Ovary (tissue), 9 donors: Measurements from ENCODE around the gene HOXB8. TPM values are rescaled to one million over a fixed set of nuclear protein-coding genes. Genes with fewer than 3 reads are reported as not detected.
A peak's percentile ranks its signal among the peaks of the same experiment; 100 is the strongest.

Source experiments
- DNase-seq, 5 donors: peaks; one replicate each; pipeline ENCODE4 v3.0.0-alpha.2; 2019 to 2020
- H3K27ac ChIP-seq, 2 donors: fragments of 200-600 bp; one replicate each; pipeline versions ENCODE4 v1.5.1 to v1.8.0; 2019 to 2022
- H3K27me3 ChIP-seq: fragments of 200-600 bp; one replicate; pipeline ENCODE4 v1.8.0; 2022
- H3K36me3 ChIP-seq: fragments of 200-600 bp; sonication (generic); one replicate; pipeline ENCODE4 v1.5.1; 2019
- H3K4me1 ChIP-seq: one replicate; pipeline ENCODE4 v1.8.1; 2013; ENCODE audit warnings: mild to moderate bottlenecking, moderate library complexity; ENCODE audit not compliant: insufficient read depth
- H3K4me3 ChIP-seq: fragments of 200-600 bp; sonication (generic); one replicate; pipeline ENCODE4 v1.5.1; 2017
- H3K9me3 ChIP-seq, 2 donors: fragments of 200-600 bp in 1 of 2; sonication (generic) in 1 of 2; one replicate each; pipeline versions ENCODE4 v1.5.1 to v1.8.1; 2013 to 2019; ENCODE audit warnings: mild to moderate bottlenecking in 1 of 2, moderate library complexity in 1 of 2
- EP300 ChIP-seq: sonication (generic); formaldehyde crosslinking; IDR thresholded peaks from one replicate; pipeline ENCODE4 v1.6.1; 2017; ENCODE audit warnings: antibody characterized with exemption
- POLR2A ChIP-seq: fragments of 450-650 bp; IDR thresholded peaks from one replicate; pipeline ENCODE4 v1.6.1; 2017; ENCODE audit warnings: antibody characterized with exemption, mild to moderate bottlenecking, moderate library complexity
- WGBS, 3 donors: extraction: QIAGEN DNeasy Blood & Tissue Kit in 1 of 3; methylation state at CpG; one replicate each; pipeline versions ENCODE4 v1.1.5 to v1.1.7; 2013 to 2017; 5-methylcytosine and 5-hydroxymethylcytosine counted together
- intact Hi-C, 4 donors: fragments of 100-400 bp; cut with DNase I; formaldehyde crosslinking; loops; one replicate each; pipeline versions ENCODE4 v1.11.0 to v1.15.1; 2022 to 2023
- polyA plus RNA-seq, 2 donors: library from polyadenylated mRNA; stranded (reverse); fragments of 200-250 nt in 1 of 2; fragments of 350-450 nt in 1 of 2; fragmentation: Illumina TruSeq in 1 of 2; extraction: RNeasy Lipid Tissue Mini Kit (QIAGEN cat#74804) in 1 of 2; gene quantifications; one replicate each; pipeline ENCODE4 v1.2.3, GENCODE V29; 2013 to 2014
- total RNA-seq, 7 donors: library from RNA; depleted of rRNA in 2 of 7; stranded (reverse); fragments of >200 nt in 2 of 7; fragmentation: NEBNext Ultra II Directional in 3 of 7; extraction: Animal tissue kit (Norgen Biotek cat#: 25700) in 3 of 7; gene quantifications; one replicate each; pipeline versions ENCODE4 v1.1.0 to v1.2.4, GENCODE V29; 2016 to 2023
- TF ChIP-seq, protein P1 (sequence below), 3 donors: fragments of 450-650 bp in 2 of 3; fragments of 200-600 bp in 1 of 3; IDR thresholded peaks; one replicate each; pipeline versions ENCODE4 v1.5.1 to v1.8.0; 2016 to 2022; ENCODE audit warnings: antibody characterized with exemption in 3 of 3, mild to moderate bottlenecking in 1 of 3
- donor health status: DM: no; HTN: no; CAD: no; lungs with moderate emphysema.
- donor health status: DM: no; HTN: no; CAD: no.
- donor health status: Bipolar disorder and iron deficiency.
- donor health status: DM: yes; HTN: yes; CAD: no.
- donor health status: DM: no; HTN: no; CAD: no.
- donor health status: DM: yes; HTN: yes; CAD: no.

The HOXB8 gene
- total and polyA plus RNA-seq, 9 donors = 0.17 to 2.5 (median 0.28) TPM; not detected in 4

DNA sequence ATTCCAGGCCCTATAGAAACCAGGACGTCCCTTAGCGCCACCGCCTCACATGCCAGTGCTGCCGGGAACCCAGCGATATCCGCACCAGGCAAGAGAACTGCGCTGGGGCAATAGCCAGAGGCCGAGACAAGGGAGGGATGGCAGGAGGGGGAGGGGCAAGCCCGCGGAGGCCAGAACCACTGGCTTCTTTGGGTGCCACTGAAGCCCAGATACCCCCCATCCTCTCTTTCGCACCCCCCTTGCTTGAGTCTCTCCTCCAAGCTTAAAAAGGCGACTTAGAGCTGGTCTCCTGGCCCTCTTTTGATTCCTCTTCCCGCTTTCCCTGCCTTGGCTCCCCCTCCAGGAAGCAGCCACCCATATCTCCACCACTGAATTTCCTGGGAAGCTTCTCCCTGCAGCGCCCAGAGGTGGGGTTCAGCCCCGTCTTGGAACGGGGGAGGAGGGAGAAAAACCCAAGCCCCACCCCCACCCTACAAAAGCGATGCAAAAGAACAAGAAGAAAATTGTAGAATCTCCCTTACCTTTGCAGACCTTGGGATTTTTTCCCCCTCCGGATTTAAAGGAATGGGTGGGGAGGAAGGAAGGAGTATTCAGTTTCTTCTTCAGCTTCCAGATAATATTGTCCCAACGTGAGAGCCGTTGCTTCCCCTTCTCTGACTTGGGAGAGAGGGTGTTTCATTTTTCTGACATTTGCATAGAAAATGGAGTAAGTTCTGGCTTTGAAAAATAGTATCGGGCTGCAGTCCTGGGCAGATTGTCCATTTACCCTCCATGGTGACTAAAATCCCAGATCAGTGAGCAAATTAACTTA lies 10.9 kb downstream of the HOXB8 start:
- peak overlapping the region; percentile 29 for H3K4me3 ChIP-seq

DNA sequence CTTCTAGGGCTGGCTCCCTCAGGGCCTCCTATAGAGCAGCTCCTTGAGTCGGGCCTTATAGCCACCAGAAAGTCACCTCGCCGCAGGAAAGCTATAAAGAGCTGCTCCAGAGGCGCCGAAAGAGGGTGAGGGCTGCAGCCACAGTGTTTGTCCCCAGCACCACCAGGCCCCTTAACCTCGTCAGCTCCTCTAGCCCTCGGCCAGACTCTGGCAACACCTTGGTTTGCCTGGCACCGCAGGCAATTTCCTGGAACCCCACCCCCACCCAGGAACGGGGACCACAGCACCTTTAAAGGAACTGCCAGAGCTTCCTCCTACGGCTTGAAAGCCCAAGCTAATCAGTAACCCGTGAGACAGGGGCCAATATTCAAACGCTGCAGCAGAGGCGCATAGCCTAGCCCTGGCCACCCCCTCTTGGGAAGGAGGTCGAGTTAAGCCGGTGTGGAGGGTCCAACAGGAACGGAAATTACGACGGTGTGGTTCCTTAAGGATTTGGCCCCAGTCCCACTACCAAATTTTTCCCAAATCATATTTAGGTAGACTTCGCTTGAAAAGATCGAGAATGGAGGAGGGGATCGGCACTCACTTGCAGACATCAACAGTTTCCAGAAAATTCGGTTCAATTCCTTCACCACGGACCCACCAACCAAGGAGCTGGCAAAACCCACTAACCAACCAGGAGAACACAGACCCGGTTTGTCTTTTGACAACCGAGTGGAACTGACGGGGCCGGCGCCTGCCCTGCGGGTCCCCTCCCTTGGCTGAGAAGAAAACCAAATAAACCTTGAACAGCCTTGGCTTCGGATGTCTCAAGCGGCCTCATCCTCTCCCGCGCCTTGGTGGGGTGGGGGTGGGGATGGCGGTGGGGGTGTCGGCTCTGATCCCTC lies 13.3 kb downstream of the HOXB8 start:
- peaks cover 3% of the 10 kb centered on the region for H3K27me3 ChIP-seq
- no peaks in the 10 kb centered on the region for H3K36me3 ChIP-seq
- intact Hi-C loops = no loop called here
- no peak for DNase-seq
- TF ChIP-seq POLR2A (no peak), EP300 (no peak)
- no peak overlapping the region for H3K4me3 ChIP-seq
- H3K4me1 ChIP-seq = no peaks in the 10 kb centered on the region
- no peak overlapping the region for H3K27ac ChIP-seq
- 8 to 16% (median 9%) methylated on average over 31 to 35 of the region's 35 CpGs for WGBS, 3 donors
- peaks cover 0 to 18% of the 10 kb centered on the region in 2 donors for H3K9me3 ChIP-seq

More for the DNA sequence above, 10.9 kb downstream of the HOXB8 start:
- H3K9me3 ChIP-seq = peaks cover 0 to 18% of the 10 kb centered on the region in 2 donors
- H3K36me3 ChIP-seq = no peaks in the 10 kb centered on the region
- no peak for DNase-seq
- H3K27ac ChIP-seq = no peak overlapping the region
- 2 to 4% (median 3%) methylated on average over 21 of the region's 21 CpGs for WGBS, 3 donors
- peaks cover 3% of the 10 kb centered on the region for H3K27me3 ChIP-seq
- H3K4me1 ChIP-seq = no peaks in the 10 kb centered on the region
- intact Hi-C loops = no loop called here
- TF ChIP-seq POLR2A (no peak), EP300 (no peak)
- TF ChIP-seq, protein P1, sequence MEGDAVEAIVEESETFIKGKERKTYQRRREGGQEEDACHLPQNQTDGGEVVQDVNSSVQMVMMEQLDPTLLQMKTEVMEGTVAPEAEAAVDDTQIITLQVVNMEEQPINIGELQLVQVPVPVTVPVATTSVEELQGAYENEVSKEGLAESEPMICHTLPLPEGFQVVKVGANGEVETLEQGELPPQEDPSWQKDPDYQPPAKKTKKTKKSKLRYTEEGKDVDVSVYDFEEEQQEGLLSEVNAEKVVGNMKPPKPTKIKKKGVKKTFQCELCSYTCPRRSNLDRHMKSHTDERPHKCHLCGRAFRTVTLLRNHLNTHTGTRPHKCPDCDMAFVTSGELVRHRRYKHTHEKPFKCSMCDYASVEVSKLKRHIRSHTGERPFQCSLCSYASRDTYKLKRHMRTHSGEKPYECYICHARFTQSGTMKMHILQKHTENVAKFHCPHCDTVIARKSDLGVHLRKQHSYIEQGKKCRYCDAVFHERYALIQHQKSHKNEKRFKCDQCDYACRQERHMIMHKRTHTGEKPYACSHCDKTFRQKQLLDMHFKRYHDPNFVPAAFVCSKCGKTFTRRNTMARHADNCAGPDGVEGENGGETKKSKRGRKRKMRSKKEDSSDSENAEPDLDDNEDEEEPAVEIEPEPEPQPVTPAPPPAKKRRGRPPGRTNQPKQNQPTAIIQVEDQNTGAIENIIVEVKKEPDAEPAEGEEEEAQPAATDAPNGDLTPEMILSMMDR (IDR thresholded peaks at IDR 0.05) = no peak

- H3K4me3 ChIP-seq = no peak overlapping the region
- peaks cover 1% of the 10 kb centered on the region for H3K27me3 ChIP-seq
- TF ChIP-seq, protein P1 (IDR thresholded peaks at IDR 0.05) = no peak
- no peak for TF ChIP-seq POLR2A
- no peak for TF ChIP-seq EP300
- no peak for DNase-seq
- H3K4me1 ChIP-seq = no peaks in the 10 kb centered on the region
- WGBS, 3 donors = 17 to 38% (median 30%) methylated on average over 4 of the region's 4 CpGs
- H3K27ac ChIP-seq = no peak overlapping the region
- no peaks in the 10 kb centered on the region for H3K36me3 ChIP-seq
- intact Hi-C loops = no loop called here
- H3K9me3 ChIP-seq = peaks cover 0 to 15% of the 10 kb centered on the region in 2 donors
Observed at GRCh38 chr17:48601207-48601538, 13.9 kb downstream of the HOXB8 start.

GRCh38 chr17:48600244-48601098 lies 14.6 kb downstream of the HOXB8 start:
- no peak for DNase-seq
- Histone ChIP-seq H3K36me3 (no peaks in the 10 kb centered on the region), H3K4me1 (no peaks in the 10 kb centered on the region), H3K27me3 (peaks cover under 1% of the 10 kb centered on the region), H3K27ac (no peak overlapping the region), H3K4me3 (no peak overlapping the region), H3K9me3 (peaks cover 0 to 12% of the 10 kb centered on the region in 2 donors)
- no peak for TF ChIP-seq EP300
- no peak for TF ChIP-seq POLR2A
- TF ChIP-seq, protein P1 (IDR thresholded peaks at IDR 0.05) = no peak
- WGBS, 3 donors = 16 to 36% (median 22%) methylated on average over 17 of the region's 17 CpGs
- intact Hi-C loops = no loop called here
